ENCODE results near the gene LTF.

- TF ChIP-seq POLR2AphosphoS5 (IDR thresholded peaks at IDR 0.05; ENCODE audit: low read depth, low read length) (no peak), POLR2A (IDR thresholded peaks at IDR 0.05; ENCODE audit: borderline replicate concordance, extremely low read depth, insufficient read depth, insufficient read length) (no peak), MAX (IDR thresholded peaks at IDR 0.05) (no peak), EZH2 (IDR thresholded peaks at IDR 0.05) (no peak)
- TF ChIP-seq, protein P1, sequence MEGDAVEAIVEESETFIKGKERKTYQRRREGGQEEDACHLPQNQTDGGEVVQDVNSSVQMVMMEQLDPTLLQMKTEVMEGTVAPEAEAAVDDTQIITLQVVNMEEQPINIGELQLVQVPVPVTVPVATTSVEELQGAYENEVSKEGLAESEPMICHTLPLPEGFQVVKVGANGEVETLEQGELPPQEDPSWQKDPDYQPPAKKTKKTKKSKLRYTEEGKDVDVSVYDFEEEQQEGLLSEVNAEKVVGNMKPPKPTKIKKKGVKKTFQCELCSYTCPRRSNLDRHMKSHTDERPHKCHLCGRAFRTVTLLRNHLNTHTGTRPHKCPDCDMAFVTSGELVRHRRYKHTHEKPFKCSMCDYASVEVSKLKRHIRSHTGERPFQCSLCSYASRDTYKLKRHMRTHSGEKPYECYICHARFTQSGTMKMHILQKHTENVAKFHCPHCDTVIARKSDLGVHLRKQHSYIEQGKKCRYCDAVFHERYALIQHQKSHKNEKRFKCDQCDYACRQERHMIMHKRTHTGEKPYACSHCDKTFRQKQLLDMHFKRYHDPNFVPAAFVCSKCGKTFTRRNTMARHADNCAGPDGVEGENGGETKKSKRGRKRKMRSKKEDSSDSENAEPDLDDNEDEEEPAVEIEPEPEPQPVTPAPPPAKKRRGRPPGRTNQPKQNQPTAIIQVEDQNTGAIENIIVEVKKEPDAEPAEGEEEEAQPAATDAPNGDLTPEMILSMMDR (IDR thresholded peaks at IDR 0.05 in 2 of 3, conservative IDR thresholded peaks at IDR 0.05 in 1 of 3; ENCODE audit: borderline replicate concordance in 1 of 3, insufficient read depth in 1 of 3, low read depth in 2 of 3, low read length in 2 of 3): no peak
Measured at GRCh38 chr3:46400846-46401245, 63.9 kb downstream of the LTF start.
